CD1c-positive myeloid dendritic cell (primary cell): Measurements from ENCODE around the gene NPAS2.
A peak's percentile ranks its signal among the peaks of the same experiment; 100 is the strongest.

Experiments
- DNase-seq: peaks from one replicate; pipeline ENCODE4 v3.0.0-alpha.2; 2016; ENCODE audit errors: extremely low spot score

The NPAS2 gene

GRCh38 chr2:100819370-100820272 lies at the start of gene NPAS2:
Gene NPAS2, plus strand, starts transcription at chr2:100820139. Its CDS starts 84,616 bp downstream, at chr2:100904755.
- DNase-seq: peak; percentile 1

DNA sequence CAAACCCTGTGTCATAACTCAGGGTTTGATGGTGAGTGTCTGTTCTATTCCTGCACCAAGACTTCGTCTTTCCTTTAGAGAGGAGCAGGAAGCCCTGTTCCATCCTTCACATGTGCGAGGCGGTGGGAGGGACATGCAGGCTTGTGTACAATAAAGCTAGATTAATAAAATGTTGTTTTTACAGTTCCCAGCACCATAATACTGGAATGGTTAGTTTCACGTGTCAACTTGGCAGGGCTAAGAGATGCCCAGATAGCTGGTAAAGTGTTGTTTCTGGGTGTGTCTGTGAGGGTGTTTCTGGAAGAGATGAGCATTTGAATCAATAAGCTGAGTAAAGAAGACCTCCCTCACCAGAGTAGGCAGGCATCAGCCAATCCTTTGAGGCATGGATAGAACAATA lies 48.8 kb upstream of the NPAS2 start:
- DNase-seq: no peak

DNA sequence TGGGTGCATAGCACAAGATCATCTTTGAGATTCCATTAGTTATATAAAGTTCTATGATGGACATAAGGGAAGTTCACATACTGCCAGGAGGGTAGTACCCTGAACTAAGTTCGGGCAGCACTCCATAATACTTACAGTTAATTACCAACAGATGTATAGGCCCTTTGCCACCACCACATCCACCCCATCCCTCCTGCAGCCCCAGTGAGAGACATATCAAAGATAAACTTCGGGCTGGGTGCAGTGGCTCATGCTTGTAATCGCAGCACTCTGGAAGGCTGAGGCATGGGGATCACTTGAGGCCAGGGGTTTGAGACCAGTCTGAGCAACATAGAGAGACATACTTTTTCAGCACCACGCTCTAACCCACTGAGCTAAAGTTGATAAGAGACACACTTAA lies 46.4 kb upstream of the NPAS2 start:
- no peak for DNase-seq

DNA sequence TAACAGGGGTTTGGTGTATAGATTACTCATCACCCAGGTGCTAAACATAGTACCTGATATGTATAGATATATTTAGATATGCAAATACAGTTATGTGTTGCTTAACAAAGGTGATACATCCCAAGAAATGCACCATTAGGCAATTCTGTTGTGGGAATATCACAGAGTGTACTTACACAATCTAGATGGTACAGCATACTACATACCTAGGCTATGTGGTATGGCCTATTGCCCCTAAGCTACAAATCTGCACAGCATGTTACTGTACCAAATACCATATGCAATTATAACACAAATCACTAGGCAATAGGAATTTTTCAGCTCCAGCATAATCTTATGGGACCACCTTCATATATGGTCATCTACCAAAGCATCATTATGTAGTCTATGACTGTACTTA lies 43.5 kb upstream of the NPAS2 start:
- DNase-seq: no peak

GRCh38 chr2:100778637-100779450 lies 41.1 kb upstream of the NPAS2 start:
- DNase-seq: no peak

GRCh38 chr2:100779908-100780202 lies 40.1 kb upstream of the NPAS2 start:
- DNase-seq: no peak

DNA sequence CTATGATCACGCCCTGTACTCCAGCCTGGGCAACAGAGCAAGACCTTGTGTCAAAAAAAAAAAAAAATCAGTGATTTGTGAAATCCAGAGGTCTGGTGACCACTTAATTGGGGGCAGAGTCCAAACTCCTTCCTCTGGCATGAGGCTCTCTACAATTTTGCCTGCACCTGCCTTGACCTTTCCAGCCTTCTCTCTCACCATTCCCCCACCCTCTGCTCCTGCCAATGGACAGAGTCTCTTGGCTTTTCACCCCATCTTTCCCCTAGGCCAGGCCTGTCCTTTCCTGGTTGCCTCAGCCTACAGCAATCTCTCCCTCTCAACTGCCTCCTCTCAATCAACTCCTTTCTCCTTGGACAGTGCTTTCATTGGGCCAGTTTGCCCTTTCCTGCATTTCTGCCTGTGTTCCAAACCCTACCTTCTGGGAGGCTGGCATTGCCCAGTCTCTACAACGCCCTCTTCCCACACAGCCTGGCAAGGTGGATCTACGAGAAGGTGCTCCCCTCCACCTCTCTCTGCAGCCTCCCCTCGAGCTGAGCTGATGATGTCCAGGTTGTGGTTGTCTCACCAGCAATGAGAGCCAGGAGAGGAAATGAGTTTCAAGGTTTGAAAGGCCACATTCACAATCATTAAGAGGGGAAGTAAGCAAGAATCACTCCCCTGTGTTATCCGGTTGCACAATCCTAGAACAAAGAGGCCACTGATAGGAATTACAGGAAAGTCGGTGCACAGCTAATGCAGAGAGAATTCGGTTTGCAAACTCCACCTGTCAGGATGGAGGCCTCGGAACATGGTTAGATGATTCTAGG lies 39.5 kb upstream of the NPAS2 start:
- DNase-seq: peak; percentile 16

- no peak for DNase-seq
These were observed 39.0 kb upstream of the NPAS2 start for GRCh38 chr2:100781009-100781325.

GRCh38 chr2:100781523-100782379 lies 38.2 kb upstream of the NPAS2 start:
- no peak for DNase-seq

- no peak for DNase-seq
These were observed 37.5 kb upstream of the NPAS2 start for GRCh38 chr2:100782380-100782878.

DNA sequence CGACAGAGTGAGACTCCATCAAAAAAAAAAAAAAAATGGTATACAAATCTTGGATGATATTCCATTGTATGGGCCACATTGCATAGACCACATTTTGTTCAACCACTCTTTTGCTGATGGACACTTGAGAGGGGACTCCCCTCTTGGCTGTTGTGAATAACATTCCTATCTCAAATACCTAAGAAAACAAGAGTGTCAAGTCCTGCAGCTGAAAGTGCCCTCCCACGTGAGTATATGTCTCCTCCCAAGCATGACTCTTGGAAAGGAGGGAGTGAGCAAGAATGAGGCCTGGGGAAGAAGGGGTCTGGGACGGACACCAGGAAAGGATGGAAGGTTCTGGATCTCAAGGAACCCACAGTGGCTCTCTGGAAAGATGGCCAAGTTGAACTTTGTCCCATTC lies 36.0 kb upstream of the NPAS2 start:
- DNase-seq: no peak

DNA sequence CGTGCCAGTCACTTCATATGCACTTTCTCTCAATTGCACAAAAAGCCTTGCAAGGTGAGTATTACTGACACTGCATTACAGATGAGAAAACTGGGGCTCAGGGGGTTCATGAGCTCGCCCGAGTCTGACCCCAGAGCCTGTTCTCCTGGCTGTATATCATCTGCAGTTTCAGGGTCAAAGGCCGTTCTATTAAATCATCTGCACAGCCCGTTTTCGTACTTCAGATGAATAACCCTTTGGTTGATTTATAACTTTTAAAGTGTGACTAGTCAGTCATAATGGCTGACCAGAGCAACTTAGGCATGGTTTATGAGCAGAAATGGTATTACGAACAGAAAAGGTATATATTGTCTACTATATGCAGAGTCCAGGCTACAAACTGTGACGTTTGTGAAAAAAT lies 35.3 kb upstream of the NPAS2 start:
- DNase-seq: no peak

GRCh38 chr2:100785626-100786296 lies 34.2 kb upstream of the NPAS2 start:
- DNase-seq: no peak

DNA sequence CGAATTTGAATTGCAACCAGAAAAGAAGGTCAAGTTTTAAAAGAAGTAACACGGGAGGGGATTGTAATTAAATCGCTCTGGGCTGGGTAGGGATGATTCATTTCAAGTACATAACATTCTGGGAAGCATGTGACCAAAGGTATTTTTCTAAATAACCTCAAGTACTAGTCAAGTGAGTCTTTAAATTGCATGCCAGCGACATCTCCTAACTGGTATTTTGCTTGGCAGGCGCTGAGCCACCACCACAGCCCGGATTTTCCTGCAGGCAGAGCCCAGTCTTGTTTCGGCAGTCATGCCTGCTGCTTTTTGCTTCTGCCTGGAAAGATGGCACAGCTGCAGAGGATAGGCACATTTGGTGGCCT lies 33.7 kb upstream of the NPAS2 start:
- no peak for DNase-seq

- no peak for DNase-seq
These were observed 33.0 kb upstream of the NPAS2 start for GRCh38 chr2:100786985-100787384.

GRCh38 chr2:100789361-100789760 lies 30.6 kb upstream of the NPAS2 start:
- DNase-seq: no peak

GRCh38 chr2:100791294-100791935 lies 28.5 kb upstream of the NPAS2 start:
- DNase-seq: no peak

DNA sequence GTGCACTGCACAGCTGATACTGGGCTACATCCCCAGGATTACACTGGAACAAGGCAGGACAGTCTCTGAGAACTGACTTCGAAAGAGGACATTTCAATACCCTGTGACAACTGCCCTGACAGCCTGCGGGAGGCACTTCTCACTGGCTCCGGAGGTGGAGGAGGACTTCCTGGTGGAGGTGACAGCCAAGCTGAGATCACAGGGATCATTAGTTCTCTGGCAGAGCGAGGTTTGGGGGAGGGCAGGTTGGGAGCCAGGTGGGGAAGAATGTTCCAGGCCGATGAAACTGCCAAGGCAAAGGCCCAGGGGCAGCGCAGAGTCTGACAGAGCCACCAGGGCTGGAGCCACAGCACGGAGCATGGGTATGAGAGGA lies 28.0 kb upstream of the NPAS2 start:
- DNase-seq: no peak

DNA sequence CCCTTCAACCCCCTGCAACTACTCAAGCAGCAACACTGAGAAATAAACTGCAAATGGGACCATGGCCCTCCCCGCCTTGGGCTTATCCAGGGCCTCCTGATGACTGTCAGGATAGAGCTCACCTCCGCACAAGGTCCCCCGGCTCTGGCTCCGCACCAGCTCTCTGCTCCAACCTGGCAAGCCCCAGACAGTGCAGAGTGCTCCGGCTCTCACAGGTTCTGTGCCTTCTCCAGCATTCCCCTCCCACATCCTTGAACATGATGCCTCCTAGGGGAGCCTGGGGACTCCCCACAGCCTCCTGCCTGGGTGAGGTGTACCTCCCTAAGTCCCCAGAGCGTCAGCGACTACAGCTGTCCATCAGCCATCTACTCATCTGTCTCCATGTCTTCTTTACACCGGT lies 26.7 kb upstream of the NPAS2 start:
- DNase-seq: no peak

- DNase-seq: no peak
These were observed 26.0 kb upstream of the NPAS2 start for GRCh38 chr2:100793982-100794381.
